OCI-M1 (cell line): ENCODE data around the gene NF1.
"Not testable (repeated sequence)": the region's sequence is repeated elsewhere in the genome, so short reads cannot be mapped to it uniquely, and the experiment has no call there.

Source experiments
- DNase-seq: peaks from one replicate; lab custom pipeline; 2025; lab: John Stamatoyannopoulos, UW

The NF1 gene

DNA sequence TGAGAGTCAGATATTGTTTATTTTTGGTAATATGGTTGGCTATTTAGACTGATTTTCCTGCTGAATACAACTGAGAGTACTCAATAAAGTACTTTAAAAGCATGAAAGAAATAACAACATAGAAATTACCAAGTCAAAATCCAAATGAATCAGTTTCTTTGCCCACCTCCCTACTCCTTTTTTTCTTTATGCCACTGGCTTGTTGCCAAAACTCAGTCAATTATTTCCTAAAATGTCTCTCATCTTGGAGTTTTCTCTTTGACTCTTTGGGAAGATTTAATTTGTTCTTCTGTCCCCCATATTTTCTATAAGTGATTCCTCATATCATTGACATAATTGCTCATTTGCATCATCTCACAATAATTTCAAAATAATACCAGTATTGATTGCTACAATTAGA lies 204.8 kb downstream of the NF1 start:
- no peak for DNase-seq

DNA sequence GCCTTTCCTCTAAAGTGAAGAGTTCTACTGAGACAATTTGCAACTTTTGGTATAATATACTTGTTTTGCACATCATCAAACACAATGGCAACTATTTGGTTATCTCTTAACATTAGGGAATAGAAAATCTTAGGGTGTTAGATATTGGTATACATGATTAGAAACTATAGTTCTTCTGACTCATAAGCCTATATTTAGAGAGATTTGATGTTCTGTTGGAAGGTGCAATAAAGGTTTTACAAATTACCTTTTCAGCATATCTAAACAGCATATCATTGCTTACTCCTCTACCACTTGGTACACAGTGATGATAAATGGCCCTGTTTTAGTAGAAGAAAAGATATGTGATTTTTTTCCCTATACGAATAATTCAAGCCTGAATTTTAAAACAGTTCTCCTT lies 212.9 kb downstream of the NF1 start:
- DNase-seq = no peak

DNA sequence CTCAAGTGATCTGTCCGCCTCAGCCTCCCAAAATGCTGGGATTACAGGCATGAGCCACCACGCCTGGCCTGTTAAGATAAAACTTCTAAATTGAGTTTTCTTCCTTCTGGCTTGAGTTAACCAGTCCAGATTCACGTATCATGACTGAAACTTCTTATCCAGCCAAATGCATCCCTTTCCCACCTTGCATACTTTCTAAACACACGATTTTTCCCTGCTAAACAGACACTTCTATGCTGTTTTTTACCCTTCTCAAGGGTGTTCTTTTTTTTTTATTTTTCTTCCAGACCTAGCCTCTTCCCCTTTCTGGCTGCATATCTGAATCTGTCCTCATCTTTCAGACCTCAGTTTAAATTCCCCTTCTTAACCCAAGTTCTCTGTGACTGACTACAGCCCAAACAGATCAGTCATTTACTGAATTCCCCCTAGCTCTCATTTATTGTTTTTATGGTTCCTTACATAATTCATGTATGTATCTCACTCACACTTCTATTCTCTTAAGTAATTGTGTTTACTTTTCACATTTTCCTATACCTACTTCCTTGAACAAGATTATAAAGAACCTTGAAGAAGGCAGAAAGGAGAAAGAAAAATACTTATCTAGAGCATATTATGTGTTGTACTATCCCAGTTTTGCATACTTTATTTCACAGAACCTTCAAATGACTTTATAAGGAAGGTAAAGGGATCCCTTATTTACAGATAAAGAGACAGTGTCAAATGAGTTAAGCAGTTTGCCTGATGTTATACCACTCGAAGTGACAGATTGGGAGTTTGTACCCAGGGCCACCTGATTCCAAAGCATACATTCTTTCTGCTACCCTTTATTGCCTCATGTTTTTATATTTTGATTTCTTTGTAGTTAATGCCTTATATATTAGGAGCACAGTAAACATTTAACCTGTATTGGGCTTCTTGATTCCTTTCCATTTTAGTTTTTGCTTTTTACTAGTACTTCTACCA lies 213.9 kb downstream of the NF1 start:
- DNase-seq = peak; percentile 85

DNA sequence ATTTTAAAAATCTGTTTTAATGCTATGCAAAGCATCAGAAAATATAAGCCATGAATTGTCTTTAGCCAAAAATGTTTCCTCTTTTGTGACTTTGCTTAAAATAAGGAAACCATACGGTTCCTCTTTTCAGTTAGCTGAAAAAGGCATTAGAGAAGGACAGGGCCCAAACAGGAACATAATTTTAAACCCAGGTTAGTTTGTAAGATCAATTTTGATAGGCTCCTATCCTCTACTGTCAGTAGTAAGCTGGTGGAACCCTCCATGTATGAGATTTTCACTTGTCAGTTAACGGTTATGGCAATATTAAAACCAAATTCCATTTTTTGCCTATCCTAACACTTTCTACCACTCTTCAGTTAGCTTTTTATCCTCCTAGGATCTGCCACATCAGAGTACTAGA lies 214.8 kb downstream of the NF1 start:
- peak; percentile 91 for DNase-seq

DNA sequence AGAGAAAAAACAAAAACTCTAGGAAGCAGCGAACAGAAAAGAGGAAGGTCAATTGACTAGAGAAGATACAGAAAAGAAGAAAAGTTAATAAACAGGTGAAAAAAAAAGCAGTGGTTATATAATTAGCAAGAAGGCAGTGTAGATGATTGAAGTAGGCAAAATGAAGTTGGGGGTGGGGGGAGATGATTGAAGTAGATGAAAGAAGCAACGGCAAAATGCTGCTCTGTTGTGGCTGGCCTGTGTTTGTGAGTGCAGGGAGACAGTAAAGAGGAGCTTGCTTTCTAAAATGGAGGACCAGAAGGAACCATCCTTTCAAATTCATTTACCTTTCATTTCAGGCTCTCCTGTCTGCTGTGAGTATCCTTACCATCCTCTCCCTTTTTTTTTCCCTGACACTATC lies 215.5 kb downstream of the NF1 start:
- peak; percentile 63 for DNase-seq

DNA sequence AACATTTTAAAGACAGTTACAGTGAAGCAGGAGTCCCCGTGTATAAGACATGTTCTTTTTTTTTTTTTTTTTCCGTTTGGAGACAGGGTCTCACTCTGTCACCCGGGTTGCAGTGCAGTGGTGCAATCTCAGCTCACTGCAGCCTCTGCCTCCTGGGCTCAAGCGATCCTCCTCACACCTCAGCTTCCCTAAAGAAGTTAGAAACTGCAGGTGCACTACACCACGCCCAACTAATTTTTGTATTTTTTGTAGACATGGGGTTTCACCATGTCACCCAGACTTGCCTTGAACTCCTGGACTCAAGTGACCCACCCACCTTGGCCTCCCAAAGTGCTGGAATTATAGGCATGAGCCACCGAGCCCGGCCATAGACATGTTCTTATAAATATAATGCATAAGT lies 216.1 kb downstream of the NF1 start:
- peak; percentile 33 for DNase-seq

DNA sequence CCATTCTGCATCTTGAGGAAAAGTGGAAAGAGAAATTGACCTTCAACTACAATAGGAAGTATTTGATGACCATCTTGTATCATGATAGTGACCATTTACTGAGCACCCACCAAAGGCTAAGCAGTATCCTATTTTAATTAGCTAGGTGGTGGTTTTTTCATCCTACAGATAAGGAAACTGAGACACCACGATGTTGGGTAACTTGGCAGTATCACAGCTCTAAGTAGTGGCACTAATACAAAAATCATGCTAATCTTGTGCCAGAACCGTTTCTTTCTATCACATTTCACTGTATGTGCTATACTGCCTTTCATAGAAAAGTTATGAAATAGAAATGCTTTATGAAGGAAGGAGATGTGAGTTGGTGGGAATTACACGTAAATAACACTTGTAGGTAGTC lies 216.7 kb downstream of the NF1 start:
- peak; percentile 25 for DNase-seq

DNA sequence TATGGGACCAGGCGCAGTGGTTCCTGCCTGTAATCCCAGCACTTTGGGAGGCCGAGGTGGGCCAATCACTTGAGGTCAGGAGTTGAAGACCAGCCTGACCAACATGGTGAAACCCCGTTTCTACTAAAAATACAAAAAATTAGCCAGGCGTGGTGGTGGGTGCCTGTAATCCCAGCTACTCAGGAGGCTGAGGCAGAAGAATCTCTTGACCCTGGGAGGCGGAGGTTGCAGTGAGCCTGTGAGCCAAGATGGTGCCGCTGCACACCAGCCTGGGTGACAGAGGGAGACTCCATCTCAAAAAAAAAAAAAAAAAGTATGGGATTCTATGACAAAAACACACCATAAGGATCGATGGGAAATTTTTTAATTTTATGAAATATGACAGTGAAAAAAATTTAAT lies 217.4 kb downstream of the NF1 start:
- DNase-seq = not testable (repeated sequence)

DNA sequence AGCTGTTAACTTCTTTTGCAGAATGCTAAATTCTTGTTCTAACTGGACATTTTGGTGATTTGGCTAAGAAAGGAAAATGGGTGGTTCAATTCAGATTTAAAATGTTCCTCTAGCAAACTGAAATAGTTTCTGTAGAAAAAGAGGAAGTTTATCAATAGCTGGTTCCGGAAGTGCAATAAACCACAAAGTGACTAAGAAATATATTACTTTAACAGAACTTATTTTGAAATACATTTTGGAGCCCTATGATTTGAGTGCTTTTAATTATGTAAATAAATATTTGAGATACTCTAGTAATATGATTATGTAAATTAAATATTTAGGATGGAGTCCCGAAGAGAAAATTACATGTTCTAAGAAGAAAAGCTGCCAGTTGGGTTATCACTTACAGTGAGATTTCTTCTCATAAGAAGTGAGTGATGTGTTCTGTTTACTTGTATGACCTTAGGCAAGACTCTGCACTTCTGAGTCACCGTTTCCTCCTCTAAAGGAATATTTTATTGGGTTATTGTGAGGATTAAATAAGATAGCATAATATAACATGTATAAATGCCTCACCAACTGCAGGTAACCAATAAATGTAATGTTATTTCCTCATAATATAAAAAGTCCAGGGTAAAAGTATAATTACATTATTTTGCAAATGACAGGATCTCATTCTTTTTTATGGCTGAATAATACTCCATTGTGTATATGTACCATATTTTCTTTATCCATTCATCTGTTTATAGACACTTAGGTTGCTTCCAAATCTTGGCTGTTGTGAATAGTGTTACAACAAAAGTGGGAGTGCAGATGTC lies 219.4 kb downstream of the NF1 start, which contains the start of gene EVI2B:
EVI2B (minus strand) TSS at position 73 of the 800 bp plus-strand sequence. CDS start 8,445 bp downstream, outside the sequence.
- peak; percentile 93 for DNase-seq

DNA sequence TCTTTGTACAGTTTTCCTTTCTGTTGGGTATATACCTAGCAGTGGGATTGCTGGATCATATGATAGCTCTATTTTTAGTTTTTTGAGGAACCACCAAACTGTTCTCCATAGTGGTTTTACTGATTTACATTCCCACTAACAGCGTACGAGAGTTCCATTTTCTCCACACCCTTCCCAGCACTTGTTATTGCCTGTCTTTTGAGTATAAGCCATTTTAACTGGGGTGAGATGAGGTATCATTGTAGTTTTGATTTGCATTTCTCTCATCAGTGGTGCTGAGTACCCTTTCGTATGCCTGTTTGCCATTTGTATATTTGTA lies 220.0 kb downstream of the NF1 start:
- no peak for DNase-seq

DNA sequence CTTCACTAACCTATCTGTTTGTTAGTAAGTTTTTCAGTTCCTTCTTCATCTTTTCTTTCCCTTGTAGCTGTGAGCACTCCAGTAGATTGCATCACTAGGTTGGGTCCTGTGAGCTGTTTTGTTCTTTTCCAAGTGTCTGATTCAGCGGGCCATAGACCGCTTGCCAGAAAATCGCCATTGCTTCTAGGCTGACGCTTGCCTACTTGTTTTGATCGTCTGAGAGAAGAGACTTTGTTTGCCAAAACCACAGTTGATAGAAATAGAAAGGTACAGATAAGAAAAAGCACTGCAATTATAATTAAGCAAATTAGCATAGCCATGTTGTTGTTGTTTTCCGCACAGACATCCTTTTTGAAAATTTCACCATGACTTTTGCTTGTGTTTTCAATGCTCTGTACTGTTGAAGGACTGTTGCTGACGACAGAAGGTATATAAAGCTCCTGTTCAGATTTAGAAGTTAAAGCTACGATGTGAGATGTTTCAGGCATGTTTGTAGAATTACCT lies 223.6 kb downstream of the NF1 start:
- peak; percentile 79 for DNase-seq

DNA sequence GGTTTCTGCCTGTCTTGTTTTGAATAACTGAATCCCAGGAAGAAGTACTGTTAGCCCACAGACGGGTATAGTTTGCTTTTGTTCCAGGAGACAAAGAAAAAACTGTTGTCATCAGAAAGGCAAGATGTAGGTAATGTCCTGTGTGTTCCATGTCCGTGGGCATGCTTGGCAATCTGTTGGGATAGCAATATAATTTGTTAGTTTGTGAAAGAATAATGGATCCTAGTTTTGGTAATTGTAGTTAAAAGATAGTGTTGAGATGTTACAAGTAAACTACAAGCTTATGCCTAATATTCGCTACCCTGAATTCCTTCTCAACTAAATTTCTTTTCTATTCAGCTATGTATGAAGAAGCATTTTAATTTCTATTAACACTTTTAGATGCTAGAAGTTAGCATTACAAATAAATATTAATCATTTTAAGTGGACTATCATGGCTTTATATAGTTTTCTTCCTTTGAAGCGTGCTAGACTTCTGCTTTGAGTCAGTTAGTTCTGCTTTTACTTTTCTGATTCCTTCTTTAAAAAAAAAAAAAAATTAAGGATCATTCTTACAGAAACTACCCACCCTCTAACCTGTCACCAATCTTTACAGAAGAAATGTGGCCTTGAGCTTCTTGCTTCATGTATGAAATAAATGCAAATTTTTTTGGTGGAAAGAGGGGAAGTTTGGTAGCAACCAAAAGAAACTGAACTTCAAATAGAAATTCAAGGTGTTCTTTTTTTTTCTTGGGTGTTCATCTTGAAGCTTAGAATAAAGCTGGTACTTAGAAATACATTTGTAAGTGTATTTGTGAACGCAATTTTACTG lies 224.3 kb downstream of the NF1 start:
- peak; percentile 63 for DNase-seq

DNA sequence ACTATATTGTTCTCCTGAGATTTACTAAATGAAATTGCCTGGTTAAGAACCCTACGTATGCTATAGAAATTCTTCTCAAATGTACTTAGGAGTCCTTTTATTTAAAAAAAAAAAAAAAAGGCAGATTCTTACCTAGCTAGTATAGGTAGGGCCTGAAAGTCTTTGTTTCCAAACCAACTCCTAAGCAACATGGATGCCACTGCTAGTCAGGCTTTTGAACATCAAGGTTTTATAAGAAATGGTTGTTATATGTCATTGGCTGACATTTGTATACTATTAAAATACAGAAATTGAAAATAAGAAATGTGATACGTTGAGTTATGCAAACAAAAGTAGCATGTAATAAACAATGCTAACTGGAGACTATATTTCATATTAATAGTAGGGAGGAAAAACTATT lies 225.5 kb downstream of the NF1 start:
- DNase-seq = no peak

DNA sequence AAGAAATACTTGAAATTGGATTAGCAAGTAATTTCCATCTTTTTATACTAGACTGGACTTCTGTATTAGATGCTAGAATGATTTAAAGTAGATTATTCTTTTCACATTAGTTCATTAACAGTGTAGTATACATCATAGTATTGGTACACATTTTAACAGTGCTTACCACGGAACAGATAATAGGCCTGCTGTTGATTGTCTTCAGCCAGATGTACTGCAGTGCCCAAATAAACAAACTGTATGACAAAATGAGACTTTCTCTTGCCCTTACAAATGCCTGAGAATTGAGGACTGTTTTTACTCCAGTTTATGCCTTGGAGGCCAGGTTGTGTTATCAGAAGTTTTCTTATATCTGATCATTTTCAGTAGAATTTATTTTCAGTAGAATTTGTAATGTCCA lies 226.0 kb downstream of the NF1 start:
- DNase-seq = peak; percentile 25

DNA sequence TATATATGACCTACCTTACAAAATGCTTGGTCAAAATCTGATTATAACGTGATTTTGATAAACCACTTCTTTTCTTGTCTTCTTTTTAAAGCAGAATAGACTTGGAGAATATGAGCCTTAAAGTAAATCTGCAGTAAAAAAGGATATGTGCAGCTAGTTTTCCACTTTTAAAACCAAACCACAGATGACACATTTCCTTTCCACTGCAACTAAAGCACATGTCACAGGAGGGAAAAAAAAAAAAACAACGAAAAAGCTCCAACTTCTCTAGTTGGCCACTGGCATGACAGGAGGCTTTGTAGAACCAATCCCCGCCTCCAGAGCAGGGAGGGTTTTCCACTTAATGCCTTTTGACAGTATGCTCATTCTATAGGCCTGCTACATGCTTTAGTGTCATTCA lies 226.7 kb downstream of the NF1 start, which contains the start of gene EVI2A:
EVI2A (minus strand) TSS at position 142 of the 400 bp plus-strand sequence. CDS start 2,609 bp downstream, outside the sequence.
- peak; percentile 81 for DNase-seq

DNA sequence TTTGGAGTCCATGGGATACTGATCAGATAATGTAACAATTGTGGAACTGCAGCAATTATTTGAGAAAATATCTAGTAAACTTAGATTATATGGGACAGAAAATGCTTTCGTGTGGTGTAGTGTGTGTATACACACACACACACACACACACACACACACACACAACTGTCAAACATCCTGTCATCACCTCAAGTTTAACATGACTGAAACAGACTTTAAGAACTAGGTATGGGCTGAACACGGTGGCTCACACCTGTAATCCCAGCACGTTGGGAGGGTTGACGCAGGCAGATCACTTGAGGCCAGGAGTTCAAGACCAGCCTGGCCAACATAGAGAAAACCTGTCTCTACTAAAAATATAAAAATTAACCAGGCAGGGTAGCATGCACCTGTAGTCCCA lies 227.2 kb downstream of the NF1 start:
- no peak for DNase-seq

DNA sequence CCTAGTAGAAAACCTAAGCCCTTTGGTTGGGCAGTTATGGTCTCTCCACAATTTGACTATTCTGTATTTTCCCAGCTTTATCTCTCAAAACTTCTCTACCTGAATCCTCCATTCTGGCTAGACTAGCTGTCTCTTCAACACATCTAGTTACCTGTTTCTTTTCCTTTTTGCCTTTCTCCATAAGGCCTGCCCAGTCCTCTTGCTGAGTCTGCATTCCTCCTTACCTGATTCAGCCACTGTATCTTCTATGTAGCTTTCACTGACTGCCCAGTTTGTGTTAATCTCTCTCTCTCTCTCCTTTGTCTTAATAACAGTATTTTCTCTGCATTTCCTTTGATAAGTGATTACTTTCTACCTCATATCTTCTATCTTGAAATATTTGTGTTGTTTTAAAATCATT lies 228.8 kb downstream of the NF1 start:
- DNase-seq = no peak

DNA sequence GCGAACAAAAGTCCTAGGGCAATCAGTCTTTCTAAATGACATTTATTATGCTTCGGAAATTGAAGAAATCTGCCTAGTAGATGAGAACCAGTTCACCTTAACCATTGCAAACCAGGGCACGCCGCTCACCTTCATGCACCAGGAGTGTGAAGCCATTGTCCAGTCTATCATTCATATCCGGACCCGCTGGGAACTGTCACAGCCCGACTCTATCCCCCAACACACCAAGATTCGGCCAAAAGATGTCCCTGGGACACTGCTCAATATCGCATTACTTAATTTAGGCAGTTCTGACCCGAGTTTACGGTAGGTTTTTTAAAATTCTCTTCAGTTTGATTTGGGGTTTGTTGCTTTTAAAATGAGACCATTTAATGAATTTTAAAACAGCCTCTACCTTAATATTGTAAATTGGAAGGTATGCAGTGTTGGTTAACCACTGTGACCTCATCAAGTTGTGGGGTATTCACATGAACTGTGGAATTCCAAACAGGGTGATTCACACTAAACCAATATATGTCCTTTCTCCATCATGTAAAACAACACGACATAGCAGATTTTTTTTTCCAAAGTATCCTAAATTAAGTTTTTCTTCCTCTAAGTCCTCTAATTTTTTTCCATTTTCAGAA lies 232.9 kb downstream of the NF1 start:
- DNase-seq = no peak

DNA sequence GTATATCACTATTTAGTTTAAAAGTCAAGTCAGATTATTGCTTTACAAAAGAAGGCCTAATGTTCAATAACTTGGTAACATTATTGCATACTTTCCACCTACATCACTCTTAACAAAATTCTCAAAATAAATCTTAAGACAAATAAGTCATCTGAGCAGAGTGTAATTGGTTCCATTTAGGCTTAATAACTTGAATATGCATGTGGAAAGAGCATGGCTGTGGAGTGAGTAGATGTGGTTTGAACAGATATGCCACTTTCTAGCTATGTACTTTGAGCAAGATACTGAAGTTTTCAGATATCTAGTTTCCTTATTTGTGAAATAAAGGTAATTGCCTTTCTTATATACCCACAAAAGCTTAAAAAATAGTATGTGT lies 233.4 kb downstream of the NF1 start:
- no peak for DNase-seq

DNA sequence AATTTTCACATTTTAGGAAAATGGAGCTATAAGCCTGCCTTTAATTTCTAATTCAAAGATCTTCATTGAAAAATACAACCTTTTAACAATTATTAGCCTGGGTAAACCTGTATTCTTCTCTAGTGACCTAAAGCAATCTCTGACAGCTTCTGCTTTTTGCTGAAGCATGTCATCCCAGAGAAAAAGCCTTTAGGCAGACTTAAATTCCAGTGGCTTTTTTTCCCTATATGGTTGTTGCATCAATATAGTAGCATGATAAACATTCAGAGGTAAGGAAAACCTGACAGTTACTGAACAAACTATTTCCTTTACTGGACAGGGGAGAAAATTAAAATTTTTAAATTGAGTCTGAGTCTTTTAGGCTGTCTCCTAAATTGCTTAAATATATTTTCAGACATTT lies 234.4 kb downstream of the NF1 start:
- DNase-seq = no peak

DNA sequence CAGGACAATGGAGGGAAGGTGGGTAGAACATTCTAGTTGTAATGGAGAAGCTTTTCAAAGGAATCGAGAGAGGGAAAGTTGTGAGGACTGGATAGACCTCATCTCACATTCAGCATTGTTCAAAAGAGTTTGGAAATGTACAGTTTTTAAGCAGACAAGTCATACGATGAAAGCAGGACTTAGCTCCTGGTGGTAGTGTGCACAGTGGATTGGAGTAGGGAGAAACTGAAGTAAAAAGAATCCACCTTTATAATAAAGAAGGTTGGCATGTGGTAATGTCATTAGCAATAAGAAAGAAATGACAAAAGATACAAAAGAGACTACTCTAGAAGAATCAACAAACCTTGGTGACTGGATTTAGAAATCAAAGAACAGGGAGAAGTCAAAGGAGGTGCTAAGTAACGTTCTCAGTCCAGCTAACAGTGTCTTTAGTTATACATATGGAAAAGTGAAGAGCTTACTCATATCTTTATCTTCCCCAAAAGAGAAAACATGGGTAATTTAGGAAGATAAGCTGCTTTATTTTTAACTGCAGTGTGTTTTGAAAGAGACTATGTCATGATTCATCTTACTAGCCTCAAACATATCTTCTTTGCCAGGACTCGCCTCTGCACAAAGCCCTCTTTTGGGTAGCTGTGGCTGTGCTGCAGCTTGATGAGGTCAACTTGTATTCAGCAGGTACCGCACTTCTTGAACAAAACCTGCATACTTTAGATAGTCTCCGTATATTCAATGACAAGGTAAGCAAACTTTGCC lies 245.3 kb downstream of the NF1 start:
- peak; percentile 87 for DNase-seq
